GM03348 (cell line): ENCODE data around the gene RBM12.

ENCODE experiments used
- DNase-seq: peaks from one replicate; pipeline ENCODE4 v3.0.0; 2012; ENCODE audit warnings: low spot score

The RBM12 gene

GRCh38 chr20:35657271-35657670, 7.4 kb downstream of the RBM12 start:
- DNase-seq, result no peak

DNA sequence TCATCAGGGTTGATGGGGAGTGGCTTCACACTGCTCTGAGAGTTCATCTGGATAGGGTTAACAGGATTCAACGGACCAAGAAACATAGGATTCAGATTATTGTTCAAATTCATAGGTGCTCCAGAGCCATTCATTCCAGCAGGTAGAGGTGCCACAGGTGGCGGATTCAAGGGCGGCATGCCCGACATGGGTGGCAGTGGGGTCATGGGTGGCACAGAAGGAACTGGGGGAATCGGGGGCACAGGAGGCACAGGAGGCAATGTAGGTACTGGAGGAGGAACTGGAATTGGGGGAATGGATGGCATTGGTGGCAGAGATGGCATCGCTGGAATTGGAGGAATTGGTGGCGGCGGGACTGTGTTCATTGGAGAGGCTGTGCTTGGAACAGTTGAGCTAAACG, 10.3 kb downstream of the RBM12 start:
- no peak for DNase-seq

DNA sequence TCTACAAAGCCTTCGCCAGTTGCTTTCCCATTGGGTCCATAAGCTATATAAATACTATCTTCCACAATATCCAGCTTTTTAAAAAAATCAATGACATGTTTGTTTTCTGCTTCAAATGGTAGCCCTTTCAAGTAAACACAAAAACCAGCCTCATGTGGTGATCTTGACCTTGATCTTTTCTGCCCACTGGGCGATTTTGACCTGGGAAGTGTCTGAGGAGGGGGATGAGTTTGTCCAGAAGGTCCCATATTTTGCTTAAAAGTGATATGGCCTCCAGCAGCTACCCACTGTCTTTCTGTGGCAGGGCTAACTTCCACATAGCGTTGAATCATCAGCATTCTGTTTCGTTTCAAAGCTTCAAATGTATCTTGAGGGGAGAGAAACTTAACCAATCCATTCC, 10.8 kb downstream of the RBM12 start:
- DNase-seq, result no peak

- no peak for DNase-seq
Observed at GRCh38 chr20:35653430-35653734, 11.3 kb downstream of the RBM12 start.

DNA sequence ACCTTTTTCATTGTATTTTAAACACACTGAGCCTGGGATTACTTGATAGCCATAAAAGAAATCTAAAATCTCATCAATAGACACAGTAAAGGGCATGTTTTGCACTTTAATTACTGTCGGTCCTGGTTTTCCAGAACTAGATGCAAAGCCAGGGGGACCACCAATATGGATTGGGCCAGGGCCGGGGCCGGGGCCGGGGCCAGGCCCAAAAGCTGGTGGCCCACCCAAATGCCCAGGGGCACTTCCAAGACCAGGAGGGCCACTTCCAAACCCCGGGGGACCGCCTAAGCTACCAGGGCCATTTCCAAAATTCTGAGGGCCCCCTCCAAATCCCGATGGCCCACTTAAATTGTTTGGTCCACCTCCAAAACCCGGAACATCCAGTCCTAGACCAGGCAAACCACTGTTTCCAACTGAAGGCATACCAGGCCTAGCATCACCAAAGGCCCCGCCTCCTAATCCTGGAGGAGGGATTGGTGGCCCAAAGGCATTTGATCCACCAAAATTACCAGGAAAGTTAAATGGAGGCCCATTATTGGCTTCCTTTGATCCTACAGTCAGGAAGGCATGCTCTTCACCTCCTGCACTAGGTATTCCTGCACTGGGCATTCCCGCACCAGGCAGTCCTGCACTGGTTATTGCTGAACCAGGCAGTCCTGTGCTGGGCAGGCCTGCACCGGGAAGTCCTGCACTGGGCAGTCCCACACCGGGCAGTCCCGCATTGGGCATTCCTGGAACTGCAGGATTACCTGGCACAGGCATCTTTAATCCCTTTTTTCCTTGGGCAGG, 11.9 kb downstream of the RBM12 start:
- DNase-seq, result no peak

GRCh38 chr20:35651958-35652357, 12.7 kb downstream of the RBM12 start:
- DNase-seq, result no peak

GRCh38 chr20:35650632-35651031, 14.1 kb downstream of the RBM12 start:
- DNase-seq, result no peak

GRCh38 chr20:35648836-35649235, 15.9 kb downstream of the RBM12 start:
- DNase-seq, result no peak

DNA sequence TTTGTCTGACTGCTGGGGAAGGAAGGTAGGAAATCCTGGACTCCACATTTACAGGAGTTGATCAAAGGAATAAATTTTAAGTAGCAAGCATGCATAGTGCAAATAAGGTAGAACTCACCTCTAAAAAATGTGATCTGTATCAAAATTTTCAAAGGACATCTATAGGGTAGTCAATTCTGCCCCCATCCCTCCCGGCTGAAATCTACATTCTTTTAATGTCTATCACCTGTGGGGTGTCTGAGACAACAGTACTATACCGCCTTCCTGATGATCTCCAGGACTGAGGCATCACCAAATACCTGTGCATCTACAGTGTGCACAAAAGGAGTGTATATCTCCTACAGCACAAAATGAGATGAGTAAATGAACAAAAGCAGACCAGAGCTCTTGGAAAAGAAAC, 19.9 kb downstream of the RBM12 start:
- no peak for DNase-seq

- no peak for DNase-seq
Observed at GRCh38 chr20:35643045-35643444, 21.7 kb downstream of the RBM12 start.

GRCh38 chr20:35641743-35642142, 23.0 kb downstream of the RBM12 start:
- no peak for DNase-seq

- no peak for DNase-seq
Observed at GRCh38 chr20:35640724-35641123, 24.0 kb downstream of the RBM12 start.

DNA sequence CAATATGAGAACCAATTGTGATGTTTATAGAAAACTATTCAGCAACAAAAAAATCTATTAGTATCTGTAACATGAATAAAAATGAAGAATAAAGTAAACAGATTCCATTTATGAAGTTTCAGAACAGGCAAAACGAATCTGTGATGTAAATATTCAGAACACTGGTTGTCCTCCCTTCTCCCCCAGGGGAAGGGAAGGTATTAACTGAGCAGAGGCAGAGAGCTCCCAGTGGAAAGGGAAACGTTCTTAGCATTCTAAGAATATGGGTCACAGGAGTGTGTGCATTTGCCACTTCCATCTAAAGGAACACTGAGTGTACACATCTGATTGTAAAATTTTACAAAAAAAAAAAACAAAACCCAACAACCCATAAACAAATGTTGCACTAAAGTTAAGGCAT, 25.9 kb downstream of the RBM12 start:
- no peak for DNase-seq

GRCh38 chr20:35637276-35637675, 27.4 kb downstream of the RBM12 start:
- DNase-seq, result no peak

- no peak for DNase-seq
Observed at GRCh38 chr20:35636095-35636494, 28.6 kb downstream of the RBM12 start.

- no peak for DNase-seq
Observed at GRCh38 chr20:35635652-35636051, 29.0 kb downstream of the RBM12 start.

DNA sequence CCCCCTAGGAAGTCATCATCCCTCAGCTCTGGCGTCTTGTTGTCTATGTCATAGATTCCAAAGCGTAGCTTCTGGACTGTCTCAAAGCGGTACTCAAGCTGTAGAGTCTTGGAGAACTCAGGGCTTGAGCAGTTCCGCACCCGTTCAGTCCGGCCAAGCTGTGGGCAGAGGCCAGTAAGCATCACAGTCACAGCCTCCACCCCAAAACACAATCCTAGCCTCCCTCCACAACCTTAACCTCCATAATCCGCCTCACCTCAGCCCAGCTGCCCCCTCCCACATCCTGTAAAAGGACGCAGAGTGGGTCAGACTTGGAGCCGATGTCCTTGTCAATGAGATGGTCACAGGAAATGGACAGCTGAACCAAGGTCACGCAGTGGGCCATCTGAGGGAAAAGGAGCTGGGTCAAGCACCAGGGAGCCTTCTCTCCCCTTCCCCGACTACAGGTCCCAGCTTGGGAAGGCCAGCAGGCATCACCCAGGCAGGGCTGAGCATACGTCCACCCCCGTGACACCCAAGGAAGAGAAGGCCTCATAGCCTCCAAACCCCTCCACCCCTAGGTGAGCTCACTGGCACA, 32.1 kb downstream of the RBM12 start:
- DNase-seq, result no peak

- DNase-seq, result no peak
Observed at GRCh38 chr20:35630636-35631035, 34.1 kb downstream of the RBM12 start.

GRCh38 chr20:35629427-35630145, 35.1 kb downstream of the RBM12 start:
- DNase-seq, result no peak

GRCh38 chr20:35627121-35627520, 37.6 kb downstream of the RBM12 start:
- DNase-seq, result no peak

DNA sequence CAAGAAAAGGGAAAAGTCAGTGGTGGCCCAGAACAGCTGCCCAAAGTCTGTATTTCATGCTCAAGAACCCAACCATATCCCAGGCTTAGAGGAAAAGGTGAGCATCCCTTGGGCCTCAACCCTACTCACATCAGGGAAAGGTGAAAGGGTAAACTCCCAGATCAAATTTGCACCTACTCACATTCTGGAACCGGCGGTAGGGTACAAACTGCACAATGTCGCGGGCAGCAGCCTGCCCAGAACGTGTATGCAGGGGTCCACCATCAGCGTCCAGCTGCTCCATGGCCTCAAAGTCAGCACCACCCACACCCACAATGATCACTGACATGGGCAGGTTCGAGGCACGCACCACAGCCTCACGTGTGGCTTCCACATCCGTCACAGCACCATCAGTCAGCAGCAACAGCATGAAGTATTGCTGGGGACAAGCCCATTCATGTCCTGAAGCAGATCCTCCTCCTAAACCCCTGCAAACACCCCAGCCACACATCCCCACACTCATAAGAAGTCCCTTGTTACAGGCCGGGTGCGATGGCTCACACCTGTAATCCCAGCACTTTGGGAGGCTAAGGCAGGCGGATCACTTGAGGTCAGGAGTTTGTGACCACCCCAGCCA, 38.2 kb downstream of the RBM12 start:
- no peak for DNase-seq

DNA sequence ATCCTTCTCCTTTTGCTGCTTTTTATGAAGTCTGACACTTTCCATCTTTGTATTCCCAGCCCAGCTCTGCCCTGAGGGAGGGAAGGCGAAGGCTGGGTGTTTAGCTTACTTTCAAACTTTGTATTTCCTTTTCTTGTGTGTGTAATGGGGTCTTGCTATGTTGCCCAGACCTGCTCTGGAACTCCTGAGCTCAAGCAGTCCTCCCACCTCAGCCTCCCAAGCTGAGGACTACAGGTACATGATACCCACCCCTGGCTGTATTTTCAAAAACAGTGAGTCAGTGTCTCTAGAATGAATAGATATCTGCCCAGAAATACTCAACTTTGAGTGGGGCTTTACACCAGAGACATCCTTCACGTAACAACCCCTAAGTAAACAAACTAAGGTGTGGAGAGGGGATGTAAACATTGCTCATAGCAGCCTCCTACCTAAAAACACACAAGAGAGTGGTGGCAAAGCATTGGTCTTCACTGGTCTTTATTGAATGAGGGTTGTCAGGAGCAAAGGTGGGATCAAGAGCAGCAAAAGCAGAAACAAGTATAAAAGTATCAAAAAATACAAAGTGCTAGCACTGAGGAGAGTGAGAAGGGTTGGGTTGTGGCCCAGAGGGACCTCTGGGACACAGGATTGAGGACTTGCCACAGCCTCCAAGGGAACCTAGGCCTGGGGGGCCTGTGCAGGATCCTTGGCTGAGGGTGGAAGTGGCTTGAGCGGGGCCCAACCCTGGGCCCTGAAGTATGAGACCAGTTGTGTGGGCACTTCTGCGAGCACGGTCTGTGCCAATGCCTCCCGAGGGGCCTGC, 38.9 kb downstream of the RBM12 start:
- no peak for DNase-seq
